NCI-H2171 (cell line): ENCODE measurements around the gene MMP13.
"Not testable (repeated sequence)": the region's sequence is repeated elsewhere in the genome, so short reads cannot be mapped to it uniquely, and the experiment has no call there.

Experiments
- DNase-seq: peaks from one replicate; lab custom pipeline; 2025; lab: John Stamatoyannopoulos, UW

MMP13 gene

DNA sequence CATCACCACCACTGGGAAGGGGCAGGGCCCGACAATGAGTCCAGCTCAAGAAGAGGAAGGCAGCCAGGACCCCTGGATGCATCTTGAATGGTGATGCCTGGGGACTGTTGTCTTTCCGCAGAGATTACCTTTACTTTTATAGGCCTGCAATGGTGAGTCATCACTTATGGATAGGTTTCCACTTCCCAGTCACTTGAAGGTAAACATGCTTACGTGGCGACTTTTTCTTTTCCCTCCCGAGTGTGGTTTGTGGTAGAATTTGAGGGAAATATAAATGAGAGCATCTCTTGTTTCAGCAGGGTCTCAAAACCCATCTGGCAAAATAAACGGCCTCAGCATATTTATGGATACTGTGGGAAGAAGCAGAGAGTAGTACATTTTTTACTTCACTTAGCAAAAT, at the start of gene MMP13:
MMP13 (minus strand) TSS at position 109 of the 400 bp plus-strand sequence; CDS start at position 82, 27 bp downstream.
- no peak for DNase-seq

DNA sequence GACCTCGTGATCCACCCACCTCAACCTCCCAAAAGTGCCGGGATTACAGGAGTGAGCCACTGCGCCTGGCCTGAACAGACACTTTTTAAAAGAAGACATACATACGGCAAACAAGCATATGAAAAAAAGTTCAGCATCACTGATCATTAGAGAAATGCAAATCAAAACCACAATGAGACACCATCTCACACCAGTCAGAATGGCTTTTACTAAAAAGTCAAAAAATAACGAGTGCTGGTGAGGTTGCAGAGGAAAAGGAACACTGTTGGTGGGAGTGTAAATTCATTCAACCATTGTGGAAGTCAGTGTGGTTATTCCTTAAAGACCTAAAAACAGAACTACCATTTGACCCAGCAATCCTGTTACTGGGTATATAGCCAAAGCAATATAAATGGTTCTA, 48.7 kb upstream of the MMP13 start:
- DNase-seq = not testable (repeated sequence)

GRCh38 chr11:102994105-102994504, 38.6 kb upstream of the MMP13 start:
- DNase-seq = no peak

GRCh38 chr11:102991776-102992175, 36.2 kb upstream of the MMP13 start:
- no peak for DNase-seq

GRCh38 chr11:102990145-102990544, 34.6 kb upstream of the MMP13 start:
- no peak for DNase-seq

- no peak for DNase-seq
These were observed 34.0 kb upstream of the MMP13 start for GRCh38 chr11:102989379-102990047.

DNA sequence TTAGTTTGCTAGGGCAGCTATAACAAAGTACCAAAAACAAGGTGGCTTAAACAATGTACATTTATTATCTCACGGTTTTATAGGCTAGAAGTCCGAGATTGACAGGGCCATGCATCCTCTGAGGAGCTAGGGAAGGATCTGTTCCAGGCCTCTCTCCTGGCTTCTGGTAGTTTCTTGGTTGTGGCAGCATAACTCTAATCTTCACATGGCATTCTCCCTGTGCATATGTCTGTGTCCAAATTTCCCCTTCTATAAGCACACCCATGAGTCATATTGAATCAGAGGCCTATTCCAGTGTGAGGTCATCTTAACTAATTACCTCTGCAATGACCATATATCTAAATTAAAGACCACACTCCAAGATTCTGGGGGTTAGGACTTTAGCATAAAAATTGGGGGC, 31.3 kb upstream of the MMP13 start:
- no peak for DNase-seq

- DNase-seq = no peak
These were observed 30.3 kb upstream of the MMP13 start for GRCh38 chr11:102985850-102986249.

DNA sequence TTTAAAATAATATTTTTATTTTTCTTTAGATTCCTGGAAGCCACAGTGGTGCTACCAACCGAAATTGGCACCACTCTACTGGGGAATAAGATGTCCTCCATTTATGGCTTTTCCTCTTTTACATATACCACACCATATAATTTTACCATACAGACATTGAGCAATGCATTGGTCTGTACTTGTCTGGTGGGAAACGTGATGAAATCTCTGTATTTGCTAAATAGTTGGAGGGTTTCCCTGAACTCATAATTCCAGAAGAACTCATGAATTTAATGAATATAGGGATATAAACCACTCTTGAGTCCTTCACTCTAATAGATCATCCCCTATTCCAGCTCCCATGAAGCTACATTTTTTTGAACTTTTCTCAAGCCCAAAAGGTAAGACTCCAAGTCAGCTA, 28.0 kb upstream of the MMP13 start:
- DNase-seq = no peak

DNA sequence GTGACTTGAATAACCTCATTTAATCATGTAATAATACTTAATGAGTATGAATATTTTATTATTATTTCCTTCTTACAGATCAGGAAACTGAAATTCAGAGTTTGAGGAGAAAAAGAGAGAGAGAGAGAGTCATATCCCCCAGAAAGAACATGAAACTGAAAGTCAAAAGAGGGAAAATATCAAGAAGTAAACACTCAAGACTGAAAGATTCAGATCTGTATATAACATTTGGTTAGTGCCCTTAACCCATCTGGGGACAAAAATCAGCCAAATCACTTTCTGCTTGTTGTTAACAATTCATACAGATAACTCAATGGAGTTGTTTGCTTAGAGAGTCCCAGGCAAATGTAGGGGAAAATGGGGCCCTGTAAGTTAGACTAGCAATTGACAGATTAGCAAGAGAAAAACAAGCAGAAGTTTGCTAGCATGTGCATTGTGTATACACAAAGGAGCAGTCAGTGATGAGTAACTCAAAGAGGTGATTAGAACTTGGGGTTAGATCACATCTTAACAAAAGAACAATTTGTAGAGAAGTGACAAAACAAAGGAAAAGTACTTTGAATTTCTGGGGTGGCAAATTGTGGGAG, 25.9 kb upstream of the MMP13 start:
- no peak for DNase-seq

GRCh38 chr11:102974552-102975280, 19.2 kb upstream of the MMP13 start:
- DNase-seq = no peak

DNA sequence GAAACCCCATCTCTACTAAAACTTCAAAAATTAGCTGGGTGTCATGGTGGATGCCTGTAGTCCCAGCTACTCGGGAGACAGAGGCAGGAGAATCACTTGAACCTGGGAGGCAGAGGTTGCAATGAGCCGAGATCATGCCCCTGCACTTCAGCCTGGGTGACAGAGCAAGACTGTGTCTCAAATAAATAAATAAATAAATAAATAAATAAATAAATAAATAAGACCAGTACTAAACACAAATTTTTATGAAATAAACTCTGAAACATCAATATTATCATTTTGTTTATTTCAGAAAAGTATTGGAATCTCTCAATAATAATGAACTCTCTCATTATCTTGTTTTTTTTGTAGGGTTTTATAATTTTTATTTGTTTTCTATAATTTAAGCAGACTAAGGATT, 18.2 kb upstream of the MMP13 start:
- DNase-seq = not testable (repeated sequence)

DNA sequence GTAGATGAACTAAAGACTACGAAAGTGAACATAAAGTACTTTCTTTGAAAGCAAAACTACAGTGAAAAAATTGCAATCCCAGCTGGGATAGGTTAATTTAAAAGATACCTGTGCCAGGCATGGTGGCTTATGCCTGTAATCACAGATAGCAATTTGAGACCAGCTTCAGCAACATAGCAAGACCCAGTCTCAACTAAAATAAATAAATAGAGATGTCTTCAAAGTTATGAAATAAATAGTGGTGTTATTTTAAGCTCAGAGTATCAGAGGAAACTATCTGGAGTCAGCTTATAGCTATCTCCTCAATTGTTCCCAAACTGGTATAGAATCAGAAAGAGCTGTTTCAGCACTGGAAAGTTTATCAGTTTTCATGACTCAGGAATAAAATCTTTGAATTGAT, 17.3 kb upstream of the MMP13 start:
- no peak for DNase-seq

- DNase-seq = no peak
These were observed 16.2 kb upstream of the MMP13 start for GRCh38 chr11:102971766-102972165.

DNA sequence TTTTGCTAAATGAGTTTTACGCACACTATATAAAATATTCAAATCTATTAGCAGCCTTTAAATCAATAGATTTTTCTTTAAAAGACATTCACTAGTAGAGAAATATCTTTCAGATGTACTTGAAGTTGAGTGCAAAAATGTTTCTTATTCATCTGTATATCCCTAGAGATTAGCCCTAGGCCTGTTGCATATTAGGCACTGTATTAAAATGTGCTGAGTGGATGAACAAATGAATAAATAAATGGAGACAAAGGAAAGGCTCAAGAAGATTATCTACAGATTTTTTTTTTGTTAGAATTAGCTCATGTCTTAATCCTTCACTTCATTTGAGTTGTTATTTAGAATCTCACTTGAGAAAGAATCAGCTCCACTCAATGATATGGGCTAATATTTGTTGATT, 12.0 kb upstream of the MMP13 start:
- DNase-seq = no peak

GRCh38 chr11:102966011-102966410, 10.5 kb upstream of the MMP13 start:
- no peak for DNase-seq

DNA sequence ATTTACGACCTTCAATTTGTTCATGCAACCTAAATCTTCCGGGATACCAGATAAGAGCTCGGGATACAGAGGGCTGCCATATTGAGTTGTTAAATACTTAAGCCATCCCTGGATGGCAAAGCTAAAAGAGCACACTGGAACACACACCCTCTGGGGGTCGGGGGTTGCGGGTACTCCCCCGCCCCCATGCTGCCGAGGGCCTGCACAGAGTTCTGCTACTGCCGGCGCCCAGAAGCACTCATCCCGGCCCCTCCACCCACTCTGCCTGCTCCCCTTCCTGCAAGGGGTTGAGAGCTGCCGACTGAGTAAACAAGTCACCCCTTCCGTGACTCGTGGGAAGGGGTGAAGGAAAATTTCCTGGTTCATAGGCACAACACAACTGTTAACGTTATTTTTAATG, 9.3 kb upstream of the MMP13 start:
- DNase-seq = no peak

GRCh38 chr11:102957953-102958352, 2.4 kb upstream of the MMP13 start:
- DNase-seq = no peak

GRCh38 chr11:102950622-102951081, 4.9 kb downstream of the MMP13 start:
- DNase-seq = no peak

DNA sequence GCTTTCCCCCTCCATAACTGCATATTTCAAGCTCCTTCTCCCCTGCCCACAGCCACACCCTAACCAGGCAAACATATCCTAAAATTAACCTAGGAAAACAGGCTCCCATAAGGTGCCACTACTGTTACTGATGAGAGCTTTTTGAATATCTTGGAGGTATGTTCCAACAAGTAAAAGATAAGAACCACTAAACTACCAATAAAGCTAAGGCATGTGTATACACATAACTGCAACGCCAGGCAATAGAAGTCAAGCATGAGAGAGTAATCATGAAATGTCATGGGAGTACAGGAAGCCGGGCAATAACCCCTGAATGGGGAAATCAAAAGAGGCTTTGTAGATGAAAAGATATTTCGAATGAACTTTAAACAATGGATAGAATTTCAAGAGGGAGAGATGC, 9.3 kb downstream of the MMP13 start:
- no peak for DNase-seq

GRCh38 chr11:102940714-102941588, 14.6 kb downstream of the MMP13 start:
- no peak for DNase-seq

DNA sequence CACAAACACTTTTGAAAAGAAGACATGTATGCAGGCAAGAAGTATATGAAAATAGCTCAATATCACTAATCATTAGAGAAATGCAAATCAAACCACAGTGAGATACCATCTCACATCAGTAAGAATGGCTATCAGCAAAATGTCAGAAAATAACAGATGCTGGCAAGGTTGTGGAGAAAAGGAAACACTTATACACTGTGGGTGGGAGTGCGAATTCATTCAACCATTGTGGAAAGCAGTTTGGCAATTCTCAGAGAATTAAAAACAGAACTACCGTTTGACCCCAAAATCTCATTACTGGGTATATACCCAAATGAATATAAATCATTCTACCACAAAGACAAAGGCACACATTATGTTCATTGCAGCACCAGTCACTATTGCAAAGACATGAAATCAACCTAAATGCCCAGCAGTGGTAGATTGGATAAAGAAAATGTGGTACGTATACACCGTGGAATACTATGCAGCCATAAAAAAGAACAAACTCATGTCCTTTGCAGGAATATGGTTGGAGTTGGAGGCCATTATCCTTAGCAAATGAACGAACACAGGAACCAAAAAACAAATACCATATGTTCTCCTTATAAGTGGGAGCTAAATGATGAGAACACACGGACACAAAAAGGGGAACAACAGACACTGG, 18.5 kb downstream of the MMP13 start:
- DNase-seq = no peak
